IMR-90 (cell line): ENCODE measurements around the gene ARMC8. TPM values are rescaled to one million over a fixed set of nuclear protein-coding genes. Genes with fewer than 3 reads are reported as not detected.

Source experiments
- ATAC-seq: fragments of 200-7000 bp; cut with Tn5 transposase; 2 replicates; pipeline ENCODE4 v1.9.1; 2020; ENCODE audit warnings: low read depth, mild to moderate bottlenecking, moderate library complexity
- Bru-seq: library from RNA; stranded (reverse); fragments of 400-500 nt; gene quantifications from one replicate; lab custom pipeline; 2021; lab: Mats Ljungman, UMichigan
- BruChase-seq, 2 experiments: library from RNA; stranded (reverse); fragments of 400-500 nt; gene quantifications; one replicate each; lab custom pipeline; 2021; lab: Mats Ljungman, UMichigan
- BruUV-seq: library from RNA; stranded (reverse); fragments of 400-500 nt; replicated peaks from 2 replicates; lab custom pipeline; 2021; lab: Mats Ljungman, UMichigan
- CTCF ChIA-PET: fragments of 300-600 bp; formaldehyde crosslinking; extraction: SDS; loops from one replicate; lab custom pipeline; 2021; ENCODE audit warnings: antibody characterized with exemption; lab: Yijun Ruan, JAX
- POLR2A ChIA-PET: fragments of 300-600 bp; sonication (Branson Sonifier 250); formaldehyde crosslinking; loops from one replicate; lab custom pipeline; 2022; ENCODE audit warnings: antibody characterized with exemption; ENCODE audit not compliant: unreplicated experiment; lab: Charles Lee
- DNase-seq: peaks from one replicate; pipeline ENCODE4 v3.0.0; 2013
- H2AFZ ChIP-seq: replicated peaks from 2 replicates; pipeline ENCODE3; 2013; ENCODE audit warnings: low read length, mild to moderate bottlenecking; ENCODE audit not compliant: poor library complexity
- H2AK5ac ChIP-seq: 2 replicates; pipeline ENCODE4 v1.6.1; 2013; ENCODE audit warnings: low read depth, low read length, inconsistent platforms
- H2AK9ac ChIP-seq: replicated peaks from 2 replicates; pipeline ENCODE3; 2013; ENCODE audit warnings: mild to moderate bottlenecking, low read depth, low read length, moderate library complexity; ENCODE audit not compliant: poor library complexity
- H2BK120ac ChIP-seq: 2 replicates; pipeline ENCODE4 v1.6.1; 2013; ENCODE audit warnings: low read depth, low read length, inconsistent platforms
- H2BK15ac ChIP-seq: 3 replicates; pipeline ENCODE4 v1.6.1; 2013; ENCODE audit warnings: low read depth, low read length, inconsistent platforms
- H2BK20ac ChIP-seq: 2 replicates; pipeline ENCODE4 v1.6.1; 2013; ENCODE audit warnings: low read depth, mild to moderate bottlenecking, inconsistent platforms, low read length, moderate library complexity
- H2BK5ac ChIP-seq: 2 replicates; pipeline ENCODE4 v1.6.1; 2013; ENCODE audit warnings: mild to moderate bottlenecking, low read depth, low read length, inconsistent platforms; ENCODE audit not compliant: poor library complexity, severe bottlenecking
- H3K14ac ChIP-seq: replicated peaks from 2 replicates; pipeline ENCODE4 v1.6.1; 2013; ENCODE audit warnings: low read depth, low read length, inconsistent platforms
- H3K18ac ChIP-seq: 2 replicates; pipeline ENCODE4 v1.6.1; 2013; ENCODE audit warnings: low read depth, low read length, control low read depth
- H3K23ac ChIP-seq: 2 replicates; pipeline ENCODE4 v1.6.1; 2013; ENCODE audit warnings: low read depth, low read length, inconsistent platforms
- H3K27ac ChIP-seq: 2 replicates; pipeline ENCODE4 v1.5.1; 2013; ENCODE audit warnings: mild to moderate bottlenecking, control low read depth, low read length; ENCODE audit not compliant: insufficient read depth
- H3K27me3 ChIP-seq: 2 replicates; pipeline ENCODE4 v1.6.1; 2013; ENCODE audit warnings: low read length; ENCODE audit not compliant: control insufficient read depth, insufficient read depth
- H3K36me3 ChIP-seq: 2 replicates; pipeline ENCODE4 v1.6.1; 2013; ENCODE audit warnings: low read length, mixed read lengths; ENCODE audit not compliant: control insufficient read depth, insufficient read depth
- H3K4ac ChIP-seq: 2 replicates; pipeline ENCODE4 v1.6.1; 2013; ENCODE audit warnings: low read depth, low read length, inconsistent platforms
- H3K4me1 ChIP-seq: 2 replicates; pipeline ENCODE4 v1.6.1; 2013; ENCODE audit warnings: low read length, mixed read lengths; ENCODE audit not compliant: control insufficient read depth, insufficient read depth
- H3K4me2 ChIP-seq: 2 replicates; pipeline ENCODE4 v1.6.1; 2013; ENCODE audit warnings: low read depth, mild to moderate bottlenecking, control low read depth, low read length, moderate library complexity
- H3K4me3 ChIP-seq: 2 replicates; pipeline ENCODE4 v1.5.1; 2013; ENCODE audit warnings: low read depth, mild to moderate bottlenecking, control low read depth, low read length, moderate library complexity; ENCODE audit not compliant: insufficient read depth
- H3K56ac ChIP-seq: 2 replicates; pipeline ENCODE4 v1.6.1; 2013; ENCODE audit warnings: low read length, inconsistent platforms; ENCODE audit not compliant: insufficient read depth; ENCODE audit errors: extremely low read depth
- H3K79me1 ChIP-seq, 2 experiments: 2 replicates each; pipeline ENCODE4 v1.6.1; 2013; ENCODE audit warnings: low read length in 2 of 2, inconsistent platforms in 1 of 2, low read depth in 1 of 2
- H3K9ac ChIP-seq: 2 replicates; pipeline ENCODE4 v1.6.1; 2013; ENCODE audit warnings: low read depth, low read length, control low read depth
- H3K9me1 ChIP-seq: 2 replicates; pipeline ENCODE4 v1.6.1; 2013; ENCODE audit warnings: low read length, inconsistent platforms; ENCODE audit not compliant: insufficient read depth
- H3K9me3 ChIP-seq: 2 replicates; pipeline ENCODE4 v1.6.1; 2013; ENCODE audit warnings: low read length; ENCODE audit not compliant: control insufficient read depth, insufficient read depth
- H4K20me1 ChIP-seq: 2 replicates; pipeline ENCODE4 v1.6.1; 2013; ENCODE audit warnings: low read length, inconsistent platforms; ENCODE audit not compliant: insufficient read depth
- H4K5ac ChIP-seq: 2 replicates; pipeline ENCODE4 v1.6.1; 2013; ENCODE audit warnings: mild to moderate bottlenecking, low read depth, low read length, control low read depth
- H4K8ac ChIP-seq, 2 experiments: 2 replicates each; pipeline ENCODE4 v1.6.1; 2013; ENCODE audit warnings: low read depth in 2 of 2, low read length in 2 of 2, control low read depth in 1 of 2, inconsistent platforms in 1 of 2
- H4K91ac ChIP-seq: 2 replicates; pipeline ENCODE4 v1.6.1; 2013; ENCODE audit warnings: low read depth, low read length, inconsistent platforms; ENCODE audit not compliant: insufficient read depth
- CEBPB ChIP-seq: IDR thresholded peaks from 2 replicates; pipeline ENCODE4 v1.6.1; 2012; ENCODE audit warnings: low read depth, low read length, improper control_type of control experiment
- CHD1 ChIP-seq: IDR thresholded peaks from 2 replicates; pipeline ENCODE4 v1.6.1; 2012; ENCODE audit warnings: low read depth, low read length, improper control_type of control experiment
- CTCF ChIP-seq: conservative IDR thresholded peaks from 2 replicates; pipeline ENCODE4 v1.5.1; 2012; ENCODE audit warnings: mild to moderate bottlenecking, low read depth, low read length, improper control_type of control experiment
- FOS ChIP-seq: fragments of 150-350 bp; IDR thresholded peaks from 2 replicates; pipeline ENCODE4 v1.6.1; 2016; ENCODE audit warnings: low read depth, low read length
- MAFK ChIP-seq: IDR thresholded peaks from 2 replicates; pipeline ENCODE4 v1.6.1; 2012; ENCODE audit warnings: low read depth, low read length, improper control_type of control experiment
- MAZ ChIP-seq: IDR thresholded peaks from 2 replicates; pipeline ENCODE4 v1.6.1; 2012; ENCODE audit warnings: low read depth, mild to moderate bottlenecking, low read length, improper control_type of control experiment, moderate library complexity, borderline replicate concordance
- NFE2L2 ChIP-seq: fragments of 150-350 bp; IDR thresholded peaks from 2 replicates; pipeline ENCODE4 v1.6.1; 2016; ENCODE audit warnings: low read depth, mild to moderate bottlenecking, low read length
- POLR2A ChIP-seq: IDR thresholded peaks from 2 replicates; pipeline ENCODE4 v1.6.1; 2012; ENCODE audit warnings: mild to moderate bottlenecking, low read depth, low read length
- RCOR1 ChIP-seq: IDR thresholded peaks from 2 replicates; pipeline ENCODE4 v1.6.1; 2012; ENCODE audit warnings: mild to moderate bottlenecking, low read length, improper control_type of control experiment; ENCODE audit not compliant: insufficient replicate concordance
- RFX5 ChIP-seq: IDR thresholded peaks from 2 replicates; pipeline ENCODE4 v1.8.0; 2012; ENCODE audit warnings: low read depth, mild to moderate bottlenecking, low read length, moderate library complexity
- SMC3 ChIP-seq: fragments of 150-350 bp; IDR thresholded peaks from 2 replicates; pipeline ENCODE4 v1.6.1; 2016; ENCODE audit warnings: low read depth, mild to moderate bottlenecking, antibody characterized with exemption, low read length, moderate library complexity
- USF2 ChIP-seq: fragments of 150-350 bp; IDR thresholded peaks from 2 replicates; pipeline ENCODE4 v1.6.1; 2017; ENCODE audit warnings: mild to moderate bottlenecking, antibody characterized with exemption, low read length, low read depth
- WGBS, 2 experiments: methylation state at CpG; one replicate each; pipeline versions ENCODE4 v1.1.5 to v1.1.7; 2013; ENCODE audit warnings: missing lambda C conversion rate in 2 of 2; ENCODE audit not compliant: insufficient read length in 1 of 2; ENCODE audit errors: extremely low coverage in 2 of 2; 5-methylcytosine and 5-hydroxymethylcytosine counted together
- dilution Hi-C: fragments of 300-500 bp; cut with HindIII; formaldehyde crosslinking; loops from one replicate; pipeline ENCODE4 v1.14.3; 2018; ENCODE audit warnings: low sequenced_read_pairs; ENCODE audit not compliant: unreplicated experiment
- in situ Hi-C: fragments of 300-500 bp; cut with MboI; formaldehyde crosslinking; loops from 3 replicates; pipeline ENCODE4 v1.14.3; 2019; ENCODE audit warnings: low sequenced_read_pairs, inconsistent platforms, mixed read lengths
- intact Hi-C: fragments of 100-400 bp; cut with micrococcal nuclease; formaldehyde crosslinking; loops from 2 replicates; pipeline ENCODE4 v1.10.0; 2022
- long read RNA-seq: library from polyadenylated mRNA; unstranded; transcript quantifications from one replicate; pipeline ENCODE4 v2.0.0, GENCODE V29; 2021; ENCODE audit not compliant: unreplicated experiment
- polyA plus RNA-seq, 3 experiments: library from polyadenylated mRNA; depleted of rRNA; stranded (reverse); fragments of >200 nt; gene quantifications; 2 replicates each; pipeline ENCODE4 v1.2.3, GENCODE V29; 2012; ENCODE audit warnings: low replicate concordance in 1 of 3
- total RNA-seq: library from RNA; depleted of rRNA; stranded (reverse); fragments of >200 nt; gene quantifications from 2 replicates; pipeline ENCODE4 v1.2.3, GENCODE V29; 2012; rRNA removed

Gene ARMC8
- 66.7 and 75.1 TPM in 2 replicates for total RNA-seq
- polyA plus RNA-seq (2012; rRNA removed), result 39.1 and 45.7 TPM in 2 replicates
- polyA plus RNA-seq (2012; cell fraction: cytosol; rRNA removed), result 10.4 and 30.9 TPM in 2 replicates
- polyA plus RNA-seq (2012; cell fraction: nucleus; rRNA removed; ENCODE audit: low replicate concordance), result 9.0 and 32.7 TPM in 2 replicates
- percentile 82 among the genes with signal in this experiment for Bru-seq, nascent RNA
- percentile 74 among the genes with signal in this experiment for BruChase-seq, experiment 1, labeled RNA remaining after a 6-hour chase
- percentile 80 among the genes with signal in this experiment for BruChase-seq, experiment 2, labeled RNA remaining after a 2-hour chase
- long read RNA-seq, full-length matches to known transcripts, result 35 of 53 reads
- long read RNA-seq, partial matches to known transcripts, result 6 of 53 reads
- long read RNA-seq, other reads (novel, unspliced or antisense), result 12 of 53 reads

GRCh38 chr3:138187296-138188012 lies at the start of gene ARMC8:
Gene ARMC8, plus strand, starts transcription at chr3:138187301. Its CDS starts 254 bp downstream, at chr3:138187555.
- Histone ChIP-seq H3K9me3 (no peaks in the 10 kb centered on the region), H3K4me2 (peak within 1 kb of the TSS; percentile 93), H2AFZ (peak within 1 kb of the TSS; percentile 96), H3K79me1 (peaks cover 8 to 26% of the 10 kb centered on the region in 2 experiments), H2BK5ac (peak within 1 kb of the TSS; percentile 90), H3K4ac (peak within 1 kb of the TSS; percentile 99), H3K27me3 (peaks cover 1% of the 10 kb centered on the region; the same call in 1 of the 2 replicates), H2BK15ac (peak within 1 kb of the TSS; percentile 97; the same call in 2 of the 3 replicates), H3K36me3 (0 out of 2 replicates have a peak, but pooled peaks cover 1% of the 10 kb centered on the region), H3K4me1 (peaks cover 2% of the 10 kb centered on the region; the same call in 1 of the 2 replicates), H2BK20ac (peak within 1 kb of the TSS; percentile 96), H2AK5ac (no peak within 1 kb of the TSS), H4K5ac (peak within 1 kb of the TSS; percentile 88), H3K23ac (peak within 1 kb of the TSS; percentile 98), H3K18ac (peak within 1 kb of the TSS; percentile 91), H3K9ac (peak within 1 kb of the TSS; percentile 96), H4K91ac (peak within 1 kb of the TSS; percentile 100), H2AK9ac (peak within 1 kb of the TSS; percentile 62), H3K4me3 (peak within 1 kb of the TSS; percentile 57), H3K56ac (peak within 1 kb of the TSS; percentile 97), H3K27ac (peak within 1 kb of the TSS; percentile 89), H2BK120ac (peak within 1 kb of the TSS; percentile 98), H4K20me1 (peaks cover 13% of the 10 kb centered on the region), H3K9me1 (peaks cover 3% of the 10 kb centered on the region; the same call in 1 of the 2 replicates), H4K8ac (peak within 1 kb of the TSS; percentile 83 to 99), H3K14ac (peak within 1 kb of the TSS; percentile 93)
- ChIA-PET POLR2A (interaction anchor here (0.6 kb wide), 1 partner anchor 12 kb away, joined by 3 read pairs; the partner anchor contains the start of gene DBR1), CTCF (no interaction called here)
- BruUV-seq, result no TSS peak
- 1% methylated on average over 29 of the region's 59 CpGs; no CpG with 5 or more reads in 1 of the 2 experiments for WGBS, 2 experiments
- dilution Hi-C loops (no loop called here), intact Hi-C loops (loop anchor here (5.0 kb wide), 3 partner anchors 35 to 140 kb away; partner anchors contain the start of gene NME9), in situ Hi-C loops (no loop called here)
- ATAC-seq (peak; percentile 77), DNase-seq (no peak)
- TF ChIP-seq POLR2A (0 out of 2 replicates have a peak, but pooled peaks have one; percentile 31), NFE2L2 (no peak), FOS (no peak), MAFK (no peak), SMC3 (no peak), MAZ (no peak), RCOR1 (no peak), CTCF (no peak), RFX5 (no peak), USF2 (no peak), CHD1 (no peak), CEBPB (peak; percentile 19; the same call in 1 of the 2 replicates)
